Measurements from ENCODE around the gene DOCK11. TPM values are rescaled to one million over a fixed set of nuclear protein-coding genes. Genes with fewer than 3 reads are reported as not detected.
A peak's percentile ranks its signal among the peaks of the same experiment; 100 is the strongest.

The DOCK11 gene
- total RNA-seq, 1 donor from 2014 or later = 56.0 TPM

- Mint-ChIP-seq H3K36me3 (ENCODE audit: low read depth) (peaks cover 25% of the 10 kb centered on the region), H3K9me3 (no peaks in the 10 kb centered on the region), H3K4me1 (peaks cover 48% of the 10 kb centered on the region), H3K4me3 (no peak overlapping the region), H3K27ac (no peak overlapping the region), H3K27me3 (no peaks in the 10 kb centered on the region)
- ChIA-PET CTCF (no interaction called here), POLR2A (interaction anchor here (3.7 kb wide), 1 partner anchor 44 kb away, joined by 24 read pairs; the partner anchor contains the start of gene DOCK11)
- intact Hi-C loops (cut with micrococcal nuclease) = no loop called here
- DNase-seq = no peak
- no peak for TF ChIP-seq CTCF (IDR thresholded peaks at IDR 0.05)
- no peak for ATAC-seq (ENCODE audit: low read depth)
Measured at GRCh38 chrX:118540342-118540741, 44.7 kb downstream of the DOCK11 start.

GRCh38 chrX:118541482-118541881, 45.9 kb downstream of the DOCK11 start:
- DNase-seq (no peak), ATAC-seq (ENCODE audit: low read depth) (no peak)
- Mint-ChIP-seq H3K27me3 (no peaks in the 10 kb centered on the region), H3K4me1 (peaks cover 37% of the 10 kb centered on the region), H3K4me3 (no peak overlapping the region), H3K36me3 (ENCODE audit: low read depth) (peaks cover 36% of the 10 kb centered on the region), H3K27ac (peak overlapping the region; percentile 18), H3K9me3 (no peaks in the 10 kb centered on the region)
- TF ChIP-seq CTCF (IDR thresholded peaks at IDR 0.05) = no peak
- intact Hi-C loops (cut with micrococcal nuclease) = no loop called here
- ChIA-PET CTCF (no interaction called here), POLR2A (no interaction called here)

DNA sequence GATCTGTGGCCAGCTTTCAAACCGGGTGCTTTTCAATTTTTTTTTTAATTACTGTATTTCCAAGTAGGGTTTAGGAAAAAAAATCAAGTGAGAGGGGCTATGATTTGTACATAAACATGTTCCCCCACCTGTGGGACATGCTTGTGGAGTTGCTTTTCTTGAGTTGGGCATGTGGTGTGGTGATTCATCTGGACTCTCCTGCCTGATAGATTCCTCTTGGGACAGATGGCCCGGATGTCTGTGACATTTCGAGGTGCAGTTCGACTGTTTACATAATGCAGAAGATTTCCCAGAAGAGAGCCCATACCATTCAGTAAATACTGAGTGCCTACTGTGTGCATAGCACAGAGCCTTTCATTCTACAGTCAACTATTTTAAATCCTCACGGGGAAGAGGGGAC, 49.9 kb downstream of the DOCK11 start:
- Mint-ChIP-seq H3K27ac (no peak overlapping the region), H3K4me1 (peaks cover 7% of the 10 kb centered on the region), H3K4me3 (no peak overlapping the region), H3K9me3 (no peaks in the 10 kb centered on the region), H3K36me3 (ENCODE audit: low read depth) (peaks cover 66% of the 10 kb centered on the region), H3K27me3 (no peaks in the 10 kb centered on the region)
- CTCF ChIA-PET = no interaction called here
- TF ChIP-seq CTCF (IDR thresholded peaks at IDR 0.05) = no peak
- DNase-seq = no peak
- ATAC-seq (ENCODE audit: low read depth) = no peak
- POLR2A ChIA-PET = no interaction called here
- intact Hi-C loops (cut with micrococcal nuclease) = no loop called here

- no peak for DNase-seq
- Mint-ChIP-seq H3K36me3 (ENCODE audit: low read depth) (peaks cover 72% of the 10 kb centered on the region), H3K27me3 (no peaks in the 10 kb centered on the region), H3K4me3 (no peak overlapping the region), H3K4me1 (no peaks in the 10 kb centered on the region), H3K9me3 (no peaks in the 10 kb centered on the region), H3K27ac (no peak overlapping the region)
- ATAC-seq (ENCODE audit: low read depth) = no peak
- TF ChIP-seq CTCF (IDR thresholded peaks at IDR 0.05) = no peak
- intact Hi-C loops (cut with micrococcal nuclease) = no loop called here
- POLR2A ChIA-PET = interaction anchor here (0.6 kb wide), 1 partner anchor 10 kb away, joined by 6 read pairs; no protein-coding TSS in a partner anchor
- CTCF ChIA-PET = interaction anchor here (0.6 kb wide), 2 partner anchors 9 to 1925 kb away, joined by 3 to 4 read pairs; no protein-coding TSS in a partner anchor
Measured at GRCh38 chrX:118548841-118549240, 53.2 kb downstream of the DOCK11 start.

GRCh38 chrX:118550792-118551191, 55.2 kb downstream of the DOCK11 start:
- ChIA-PET CTCF (no interaction called here), POLR2A (no interaction called here)
- no peaks in the 10 kb centered on the region for H3K4me1 Mint-ChIP-seq
- H3K36me3 Mint-ChIP-seq (ENCODE audit: low read depth) = peaks cover 70% of the 10 kb centered on the region
- ATAC-seq (ENCODE audit: low read depth) (no peak), DNase-seq (no peak)
- H3K27ac Mint-ChIP-seq = peak overlapping the region; percentile 35
- no peaks in the 10 kb centered on the region for H3K27me3 Mint-ChIP-seq
- no peak overlapping the region for H3K4me3 Mint-ChIP-seq
- no peak for TF ChIP-seq CTCF (IDR thresholded peaks at IDR 0.05)
- H3K9me3 Mint-ChIP-seq = no peaks in the 10 kb centered on the region
- intact Hi-C loops (cut with micrococcal nuclease) = no loop called here
